HFFc6 (cell line): ENCODE data around the gene RAI1. TPM values are rescaled to one million over a fixed set of nuclear protein-coding genes. Genes with fewer than 3 reads are reported as not detected.

ENCODE experiments used
- DNase-seq: peaks from one replicate; pipeline ENCODE4 v3.0.0-alpha.2; 2018
- H3K27ac Mint-ChIP-seq: 2 replicates; pipeline ENCODE4 v1.8.0; 2020; ENCODE audit warnings: mild to moderate bottlenecking, mixed read lengths
- H3K27me3 Mint-ChIP-seq: 2 replicates; pipeline ENCODE4 v1.8.0; 2021; ENCODE audit warnings: mild to moderate bottlenecking, moderate library complexity, mixed read lengths; ENCODE audit not compliant: insufficient read depth
- H3K36me3 Mint-ChIP-seq: 2 replicates; pipeline ENCODE4 v1.8.0; 2021; ENCODE audit warnings: low read depth, mixed read lengths
- H3K4me1 Mint-ChIP-seq: 2 replicates; pipeline ENCODE4 v1.8.0; 2020; ENCODE audit warnings: low read depth, mixed read lengths
- H3K4me3 Mint-ChIP-seq: 2 replicates; pipeline ENCODE4 v1.8.0; 2020; ENCODE audit warnings: mild to moderate bottlenecking, moderate library complexity, mixed read lengths
- H3K9me3 Mint-ChIP-seq: 2 replicates; pipeline ENCODE4 v1.8.0; 2020; ENCODE audit warnings: mild to moderate bottlenecking, mixed read lengths
- total RNA-seq, 6 experiments: library from RNA; stranded (reverse); fragmentation: NEBNext Ultra II Directional; extraction: Animal tissue kit (Norgen Biotek cat#: 25700); gene quantifications; 2 replicates in 1 of 6; 3 replicates in 5 of 6; pipeline ENCODE4 v1.2.3, GENCODE V29; 2021
- TF ChIP-seq, protein P1 (sequence below): fragments of 200-600 bp; sonication (generic); IDR thresholded peaks from 2 replicates; pipeline ENCODE4 v1.5.0; 2021; ENCODE audit warnings: antibody characterized with exemption, mild to moderate bottlenecking

The RAI1 gene
- total RNA-seq, 6 experiments from 2014 or later: 26.9 to 29.3 (median 29.0) TPM

DNA sequence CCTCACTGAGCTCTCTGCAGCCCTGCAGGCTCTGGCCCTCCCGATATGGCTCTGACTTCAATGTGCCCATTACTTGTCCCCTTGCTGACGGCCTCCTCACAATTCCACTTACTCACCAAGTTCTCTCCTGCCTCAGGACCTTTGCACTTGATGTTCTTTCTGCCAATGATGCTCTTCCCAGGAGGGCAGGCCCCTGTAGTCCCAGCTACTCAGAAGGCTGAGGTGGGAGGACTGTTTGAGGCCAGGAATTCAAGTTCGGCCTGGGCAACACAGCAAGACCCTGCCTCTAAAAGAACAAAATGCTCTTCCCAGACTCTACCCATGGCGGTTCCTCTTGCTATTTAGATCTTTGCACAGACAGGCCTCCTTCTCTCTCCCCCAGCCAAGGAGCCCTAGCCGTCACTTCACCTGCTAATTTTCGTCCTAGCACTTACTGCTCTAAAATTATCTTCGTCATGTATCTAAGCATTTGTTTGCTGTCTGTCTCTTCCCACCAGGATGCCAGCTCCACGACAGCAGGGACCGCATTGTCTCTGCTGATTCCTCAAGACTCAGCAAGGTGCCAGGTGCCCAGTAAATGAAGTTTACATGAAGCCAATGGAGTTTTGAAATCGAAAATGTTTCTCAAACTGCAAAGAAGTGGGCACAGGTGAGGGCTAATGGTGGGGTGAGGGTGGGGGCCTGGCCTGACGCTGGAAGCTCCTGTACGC lies 626 bp upstream of the RAI1 start:
- Mint-ChIP-seq H3K36me3 (no peaks in the 10 kb centered on the region), H3K4me3 (peak overlapping the region; percentile 33; the same call in 1 of the 2 replicates), H3K27me3 (peaks cover 3% of the 10 kb centered on the region), H3K9me3 (no peaks in the 10 kb centered on the region), H3K4me1 (peaks cover 43% of the 10 kb centered on the region), H3K27ac (no peak overlapping the region)
- DNase-seq: no peak
- TF ChIP-seq, protein P1, sequence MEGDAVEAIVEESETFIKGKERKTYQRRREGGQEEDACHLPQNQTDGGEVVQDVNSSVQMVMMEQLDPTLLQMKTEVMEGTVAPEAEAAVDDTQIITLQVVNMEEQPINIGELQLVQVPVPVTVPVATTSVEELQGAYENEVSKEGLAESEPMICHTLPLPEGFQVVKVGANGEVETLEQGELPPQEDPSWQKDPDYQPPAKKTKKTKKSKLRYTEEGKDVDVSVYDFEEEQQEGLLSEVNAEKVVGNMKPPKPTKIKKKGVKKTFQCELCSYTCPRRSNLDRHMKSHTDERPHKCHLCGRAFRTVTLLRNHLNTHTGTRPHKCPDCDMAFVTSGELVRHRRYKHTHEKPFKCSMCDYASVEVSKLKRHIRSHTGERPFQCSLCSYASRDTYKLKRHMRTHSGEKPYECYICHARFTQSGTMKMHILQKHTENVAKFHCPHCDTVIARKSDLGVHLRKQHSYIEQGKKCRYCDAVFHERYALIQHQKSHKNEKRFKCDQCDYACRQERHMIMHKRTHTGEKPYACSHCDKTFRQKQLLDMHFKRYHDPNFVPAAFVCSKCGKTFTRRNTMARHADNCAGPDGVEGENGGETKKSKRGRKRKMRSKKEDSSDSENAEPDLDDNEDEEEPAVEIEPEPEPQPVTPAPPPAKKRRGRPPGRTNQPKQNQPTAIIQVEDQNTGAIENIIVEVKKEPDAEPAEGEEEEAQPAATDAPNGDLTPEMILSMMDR: no peak

DNA sequence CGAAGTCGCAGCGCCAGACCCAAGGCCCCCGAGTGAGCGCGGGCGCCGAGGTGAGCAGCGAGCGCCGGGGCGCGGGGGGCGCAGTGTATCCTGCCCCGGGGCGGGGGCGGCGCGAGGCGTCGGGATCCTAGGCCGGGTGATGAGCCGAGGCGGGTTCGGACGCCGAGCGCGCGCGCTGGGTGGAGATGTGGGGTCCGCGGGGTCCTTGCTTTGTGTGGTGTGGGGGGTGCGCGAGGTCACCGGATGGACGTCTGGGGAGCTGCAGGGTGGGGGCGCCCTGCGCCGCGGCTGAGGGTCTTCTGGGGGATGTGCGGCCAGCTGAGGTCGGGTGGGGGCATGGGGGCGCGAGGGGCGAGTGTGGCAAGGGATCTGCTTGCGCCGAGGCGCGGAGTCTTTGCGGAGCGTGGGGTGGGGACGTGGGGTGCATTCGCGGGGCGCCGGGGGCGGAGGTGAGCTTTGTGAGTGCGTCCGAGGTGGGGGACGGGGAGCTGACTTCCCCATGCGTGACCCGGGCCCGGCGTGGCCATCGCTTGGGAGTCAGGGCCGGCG lies 560 bp downstream of the RAI1 start:
- DNase-seq: no peak
- H3K36me3 Mint-ChIP-seq: no peaks in the 10 kb centered on the region
- peak overlapping the region; percentile 89 for H3K27ac Mint-ChIP-seq
- H3K4me3 Mint-ChIP-seq: peak overlapping the region; percentile 93
- H3K27me3 Mint-ChIP-seq: peaks cover 4% of the 10 kb centered on the region
- H3K4me1 Mint-ChIP-seq: peaks cover 43% of the 10 kb centered on the region
- TF ChIP-seq, protein P1: peak; percentile 26; the same call in 1 of the 2 replicates
- no peaks in the 10 kb centered on the region for H3K9me3 Mint-ChIP-seq

DNA sequence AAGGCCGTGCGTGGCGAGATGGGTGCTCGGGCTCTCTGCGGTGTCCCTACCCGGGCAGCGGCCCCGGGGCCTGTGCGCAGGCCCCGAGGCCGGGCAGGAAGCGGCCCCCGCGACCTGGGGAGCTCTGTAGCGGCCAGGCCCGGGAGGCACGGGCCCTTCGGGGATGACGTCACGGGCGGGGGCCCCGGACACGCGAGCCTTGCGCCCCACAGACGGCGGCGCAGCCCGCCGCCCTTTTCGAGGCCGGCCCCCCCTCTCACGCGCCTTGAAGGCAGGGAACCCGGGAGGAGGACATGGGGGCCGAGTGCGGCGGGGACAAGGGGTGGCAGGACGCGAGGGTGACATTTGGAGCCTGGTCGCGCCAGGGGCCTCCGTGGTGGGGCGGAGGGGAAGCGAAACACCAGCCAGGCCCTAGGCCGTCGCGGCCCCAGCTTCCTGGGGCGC lies 1.1 kb downstream of the RAI1 start:
- Mint-ChIP-seq H3K4me3 (peak overlapping the region; percentile 93), H3K27me3 (peaks cover 3% of the 10 kb centered on the region), H3K27ac (peak overlapping the region; percentile 98), H3K9me3 (no peaks in the 10 kb centered on the region), H3K36me3 (no peaks in the 10 kb centered on the region), H3K4me1 (peaks cover 48% of the 10 kb centered on the region)
- TF ChIP-seq, protein P1: no peak
- no peak for DNase-seq

DNA sequence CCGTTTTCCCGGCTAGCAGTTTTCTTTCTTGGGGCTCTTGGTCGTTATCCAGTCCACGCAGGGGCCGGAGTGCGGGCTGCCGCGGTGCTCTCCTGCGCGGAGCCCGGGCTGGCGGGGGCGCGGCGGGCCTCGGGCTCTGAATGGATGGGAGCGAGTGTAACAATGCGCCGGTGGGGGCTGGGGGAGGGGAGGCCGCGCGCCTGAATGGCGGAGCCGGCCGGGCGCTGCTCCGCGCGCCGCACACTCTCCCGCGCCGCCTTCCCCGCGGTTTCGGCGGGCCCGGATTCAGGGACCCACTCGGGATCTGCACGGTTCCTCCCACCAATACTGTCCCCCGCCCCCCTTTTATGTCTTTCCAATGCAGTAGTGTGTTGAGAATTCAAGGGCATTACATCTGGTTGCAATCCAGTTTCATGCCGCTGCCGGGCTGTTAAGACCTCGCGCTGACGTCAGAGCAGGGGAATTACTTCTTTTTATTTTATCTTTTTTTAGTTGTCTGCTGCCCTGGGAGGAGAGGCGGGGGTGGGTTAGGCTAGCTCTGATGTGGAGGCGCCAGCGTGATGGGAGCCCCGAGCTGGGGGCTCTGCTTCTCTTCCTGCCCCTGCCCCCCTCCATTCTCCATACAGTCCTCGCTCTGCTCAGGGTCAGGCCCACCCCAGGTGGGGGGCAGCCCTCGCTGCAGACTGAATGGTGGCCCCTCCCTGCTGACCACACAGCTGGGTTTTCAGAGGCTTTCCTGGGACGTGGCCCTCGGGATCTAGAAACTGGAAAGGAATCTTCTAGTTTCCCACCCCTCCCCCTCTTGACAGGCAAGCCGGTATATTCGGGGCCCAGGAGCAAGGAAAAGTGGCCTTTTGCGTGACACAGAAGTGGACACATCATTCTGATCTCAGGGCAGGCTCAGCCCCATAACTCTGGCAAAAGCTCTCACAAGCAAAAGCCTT lies 1.8 kb downstream of the RAI1 start:
- TF ChIP-seq, protein P1: no peak
- peaks cover 3% of the 10 kb centered on the region for H3K27me3 Mint-ChIP-seq
- no peaks in the 10 kb centered on the region for H3K9me3 Mint-ChIP-seq
- peak; percentile 76 for DNase-seq
- peaks cover 52% of the 10 kb centered on the region for H3K4me1 Mint-ChIP-seq
- H3K36me3 Mint-ChIP-seq: no peaks in the 10 kb centered on the region
- peak overlapping the region; percentile 98 for H3K27ac Mint-ChIP-seq
- H3K4me3 Mint-ChIP-seq: peak overlapping the region; percentile 93

DNA sequence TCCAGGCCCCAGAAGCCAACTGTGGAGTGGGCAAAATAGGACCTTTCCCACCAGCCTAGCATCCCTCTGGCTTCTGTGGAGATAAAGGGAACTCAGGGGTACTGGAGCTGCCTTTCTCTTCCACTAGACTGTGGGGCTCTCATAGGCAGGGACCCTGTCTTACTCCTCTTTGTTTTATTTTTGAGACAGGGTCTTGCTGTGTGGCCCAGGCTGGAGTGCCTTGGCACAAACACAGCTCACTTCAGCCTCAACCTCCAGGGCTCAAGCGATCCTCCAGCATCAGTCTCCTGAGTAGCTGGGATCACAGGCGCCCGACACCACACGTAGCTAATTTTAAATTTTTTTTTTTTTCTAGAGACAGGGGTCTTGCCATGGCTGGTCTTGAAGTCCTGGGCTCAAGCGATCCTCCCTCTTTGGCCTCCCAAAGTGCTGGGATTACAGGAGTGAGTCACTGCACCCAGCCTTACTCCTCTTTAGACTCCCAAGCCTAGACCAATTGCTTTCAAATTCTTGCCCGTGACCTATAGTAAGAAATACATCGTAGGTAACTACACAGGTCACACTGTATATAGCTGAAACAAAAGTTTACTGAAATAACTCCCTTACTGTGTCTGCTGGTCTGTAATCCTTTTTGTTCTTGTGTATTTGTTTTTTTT lies 2.6 kb downstream of the RAI1 start:
- no peak for DNase-seq
- Mint-ChIP-seq H3K27ac (peak overlapping the region; percentile 98), H3K4me3 (peak overlapping the region; percentile 93), H3K9me3 (no peaks in the 10 kb centered on the region), H3K4me1 (peaks cover 52% of the 10 kb centered on the region), H3K36me3 (no peaks in the 10 kb centered on the region), H3K27me3 (peaks cover 3% of the 10 kb centered on the region)
- TF ChIP-seq, protein P1: no peak
